A549 treated with dexamethasone at 1 μM for 4 hours (cell line): ENCODE results near the gene CCDC74A. TPM values are rescaled to one million over a fixed set of nuclear protein-coding genes. Genes with fewer than 3 reads are reported as not detected.

Experiments
- total RNA-seq: library from RNA; stranded (reverse); fragments of 200-300 nt; extraction: Qiagen RNA extraction; gene quantifications from 5 replicates; pipeline ENCODE4 v1.2.3, GENCODE V29; 2022

The CCDC74A gene
- 10.8 to 15.5 TPM (median 13.9 TPM) in 5 replicates for total RNA-seq

DNA sequence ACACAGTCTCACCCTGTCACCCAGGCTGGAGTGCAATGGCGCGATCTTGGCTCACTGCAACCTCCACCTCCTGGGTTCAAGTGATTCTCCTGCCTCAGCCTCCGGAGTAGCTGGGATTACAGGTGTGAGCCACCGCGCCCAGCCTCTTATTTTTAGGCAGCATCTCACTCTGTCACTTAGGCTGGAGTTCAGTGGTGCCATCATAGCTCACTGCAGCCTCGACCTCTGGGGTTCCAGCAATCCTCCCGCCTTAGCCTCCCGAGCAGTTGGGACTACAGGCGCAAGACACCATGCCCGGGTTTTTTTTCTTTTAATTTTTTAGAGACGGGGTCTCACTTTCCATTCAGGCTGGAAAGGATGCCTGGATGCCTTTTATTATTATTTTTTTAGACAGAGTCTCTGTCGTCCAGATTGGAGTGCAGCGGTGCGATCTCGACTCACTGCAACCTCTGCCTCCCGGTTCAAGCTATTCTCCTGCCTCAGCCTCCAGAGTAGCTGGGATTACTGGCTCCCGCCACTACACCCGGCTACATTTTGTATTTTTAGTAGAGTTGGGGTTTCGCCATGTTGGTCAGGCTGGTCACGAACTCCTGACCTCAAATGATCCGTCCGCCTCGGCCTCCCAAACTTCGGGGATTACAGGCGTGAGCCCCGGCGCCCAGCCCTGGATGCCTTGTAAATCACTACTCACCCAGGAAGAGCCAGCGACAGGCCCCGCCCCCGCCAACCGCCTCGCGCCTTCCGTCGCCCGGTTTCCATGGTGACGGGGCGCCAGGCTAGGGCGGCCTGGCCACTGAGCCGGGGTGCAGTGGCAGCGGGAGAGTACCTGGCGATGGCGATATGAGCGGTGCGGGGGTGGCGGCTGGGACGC is at the start of gene CCDC74A:
TSS of gene CCDC74A (plus strand) at position 758 of the 871 bp plus-strand sequence. CDS start at position 841, 83 bp downstream.

DNA sequence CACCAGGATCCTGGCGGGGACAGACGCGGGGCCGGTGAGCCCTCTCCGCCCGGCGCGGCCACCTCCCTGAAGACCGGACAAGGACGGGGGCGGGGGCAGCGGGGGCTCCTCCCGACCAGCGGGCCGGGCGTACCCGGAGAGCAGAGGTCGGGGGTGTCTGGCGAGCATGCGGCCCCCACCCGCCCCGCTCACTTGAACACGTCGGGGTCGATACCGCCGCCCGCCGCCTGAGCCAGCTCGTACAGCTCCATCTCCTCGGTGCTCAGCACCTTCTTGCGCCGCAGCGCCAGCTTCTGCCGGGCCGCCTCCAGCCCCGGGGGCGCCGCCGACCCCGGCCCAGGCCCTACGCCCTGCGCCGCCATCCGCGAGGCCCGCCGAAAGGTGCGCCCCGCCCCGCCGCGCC is 35.7 kb upstream of the CCDC74A start, which contains the start of gene MZT2A:
TSS of gene MZT2A (minus strand) at position 383 of the 403 bp plus-strand sequence. CDS start at position 362, 21 bp downstream.

Other genes starting within 250 kb of the CCDC74A start
- 0.02 to 0.06 TPM (median 0.04 TPM) in 4 of 5 replicates, not detected in the other for gene RAB6D, start 163.7 kb upstream of the CCDC74A start, total RNA-seq
- gene TUBA3D, start 51.8 kb upstream of the CCDC74A start, total RNA-seq, result 6.8 to 8.7 TPM (median 7.2 TPM) in 5 replicates
- gene MZT2A, start 35.5 kb upstream of the CCDC74A start, total RNA-seq, result 117 to 187 TPM (median 170 TPM) in 5 replicates